GM18951 (cell line): ENCODE data around the gene SUN2.

Experiments used
- POLR2A ChIP-seq: IDR thresholded peaks from 4 replicates; pipeline ENCODE4 v1.6.1; 2011; ENCODE audit warnings: mild to moderate bottlenecking; ENCODE audit not compliant: insufficient read length, insufficient read depth; ENCODE audit errors: extremely low read depth
- in situ Hi-C: fragments of 300-500 bp; cut with MboI; formaldehyde crosslinking; loops from one replicate; pipeline ENCODE4 v1.12.0; 2022; ENCODE audit warnings: low sequenced_read_pairs, mixed read lengths, inconsistent platforms; ENCODE audit not compliant: unreplicated experiment

Gene SUN2

GRCh38 chr22:38770257-38770949 lies 14.6 kb upstream of the SUN2 start:
- in situ Hi-C loops: no loop called here
- no peak for TF ChIP-seq POLR2A

- in situ Hi-C loops: no loop called here
- no peak for TF ChIP-seq POLR2A
Measured at GRCh38 chr22:38768036-38768435, 12.2 kb upstream of the SUN2 start.

GRCh38 chr22:38767313-38767712 lies 11.5 kb upstream of the SUN2 start:
- TF ChIP-seq POLR2A: no peak
- in situ Hi-C loops: no loop called here

GRCh38 chr22:38766076-38766777 lies 10.4 kb upstream of the SUN2 start:
- TF ChIP-seq POLR2A: no peak
- in situ Hi-C loops: no loop called here

GRCh38 chr22:38762551-38762983 lies 6.8 kb upstream of the SUN2 start:
- in situ Hi-C loops: no loop called here
- TF ChIP-seq POLR2A: no peak

GRCh38 chr22:38761202-38762162 lies 5.7 kb upstream of the SUN2 start:
- in situ Hi-C loops: no loop called here
- no peak for TF ChIP-seq POLR2A

GRCh38 chr22:38760477-38761201 lies 4.8 kb upstream of the SUN2 start:
- no peak for TF ChIP-seq POLR2A
- in situ Hi-C loops: no loop called here

- TF ChIP-seq POLR2A: no peak
- in situ Hi-C loops: no loop called here
Measured at GRCh38 chr22:38759005-38759404, 3.2 kb upstream of the SUN2 start.

GRCh38 chr22:38758276-38758945 lies 2.6 kb upstream of the SUN2 start:
- in situ Hi-C loops: no loop called here
- peak; percentile 29 for TF ChIP-seq POLR2A

GRCh38 chr22:38757464-38757757 lies 1.6 kb upstream of the SUN2 start:
- no peak for TF ChIP-seq POLR2A
- in situ Hi-C loops: no loop called here

- peak; percentile 34 for TF ChIP-seq POLR2A
- in situ Hi-C loops: no loop called here
Measured at GRCh38 chr22:38756711-38757463, 1.1 kb upstream of the SUN2 start.

- in situ Hi-C loops: no loop called here
- TF ChIP-seq POLR2A: peak; percentile 7
Measured at GRCh38 chr22:38755155-38755910, 465 bp downstream of the SUN2 start.
